Natural killer cell (primary cell): ENCODE measurements around the gene MMP21. TPM values are rescaled to one million over a fixed set of nuclear protein-coding genes. Genes with fewer than 3 reads are reported as not detected.

ENCODE experiments used
- ATAC-seq, 3 donors: fragments of 150-1000 bp in 2 of 3; fragments of 200-7000 bp in 1 of 3; cut with Tn5 transposase; 1 replicate in 1 of 3; 2 replicates in 2 of 3; pipeline ENCODE4 v1.10.0; 2021; ENCODE audit warnings: mild to moderate bottlenecking in 2 of 3, moderate library complexity in 2 of 3
- DNase-seq, 2 donors: peaks; one replicate each; pipeline versions ENCODE4 v3.0.0 to v3.0.0-alpha.2; 2013 to 2021; ENCODE audit warnings: mixed read lengths in 1 of 2
- H3K27ac ChIP-seq: one replicate; pipeline ENCODE4 v1.5.1; 2013; ENCODE audit warnings: mild to moderate bottlenecking, low read length
- H3K27me3 ChIP-seq: one replicate; pipeline ENCODE4 v1.6.1; 2013; ENCODE audit warnings: low read length; ENCODE audit not compliant: control insufficient read depth, insufficient read depth
- H3K36me3 ChIP-seq: one replicate; pipeline ENCODE4 v1.6.1; 2013; ENCODE audit warnings: low read length; ENCODE audit not compliant: control insufficient read depth, insufficient read depth
- H3K4me1 ChIP-seq: one replicate; pipeline ENCODE4 v1.6.1; 2013; ENCODE audit warnings: low read length; ENCODE audit not compliant: control insufficient read depth, insufficient read depth
- H3K4me3 ChIP-seq: one replicate; pipeline ENCODE4 v1.5.1; 2013; ENCODE audit warnings: low read length
- H3K9me3 ChIP-seq: one replicate; pipeline ENCODE4 v1.6.1; 2013; ENCODE audit warnings: low read length; ENCODE audit not compliant: control insufficient read depth, insufficient read depth
- H3K27ac Mint-ChIP-seq, 2 donors: one replicate each; pipeline ENCODE4 v1.8.0; 2022; ENCODE audit warnings: mild to moderate bottlenecking in 2 of 2, mixed read lengths in 2 of 2, moderate library complexity in 1 of 2
- H3K27me3 Mint-ChIP-seq, 2 donors: one replicate each; pipeline ENCODE4 v1.8.0; 2022; ENCODE audit warnings: low read depth in 2 of 2, mixed read lengths in 2 of 2
- H3K36me3 Mint-ChIP-seq: one replicate; pipeline ENCODE4 v1.8.0; 2022; ENCODE audit warnings: mixed read lengths
- H3K4me1 Mint-ChIP-seq, 2 donors: one replicate each; pipeline ENCODE4 v1.8.0; 2022; ENCODE audit warnings: mixed read lengths in 2 of 2
- H3K4me3 Mint-ChIP-seq: one replicate; pipeline ENCODE4 v1.8.0; 2022; ENCODE audit warnings: mild to moderate bottlenecking, moderate library complexity, mixed read lengths
- H3K9me3 Mint-ChIP-seq, 2 donors: one replicate each; pipeline ENCODE4 v1.8.0; 2022; ENCODE audit warnings: mixed read lengths in 2 of 2
- WGBS: methylation state at CpG from one replicate; pipeline ENCODE4 v1.1.7; 2013; ENCODE audit warnings: missing lambda C conversion rate; ENCODE audit not compliant: insufficient coverage; 5-methylcytosine and 5-hydroxymethylcytosine counted together
- intact Hi-C: fragments of 100-400 bp; cut with micrococcal nuclease; formaldehyde crosslinking; loops from one replicate; pipeline ENCODE4 v1.14.2; 2022
- total RNA-seq, 4 donors: library from RNA; stranded (reverse); fragments of 120-200 nt in 1 of 4; gene quantifications; one replicate each; pipeline versions ENCODE4 v1.2.3 to v1.2.4, GENCODE V29; 2013 to 2022
- TF ChIP-seq, protein P1 (sequence below): fragments of 200-600 bp; IDR thresholded peaks from one replicate; pipeline ENCODE4 v1.8.0; 2022; ENCODE audit warnings: antibody characterized with exemption

Gene MMP21
- total RNA-seq, 3 donors from 2014 or later (not counting 1 experiment from before 2014, with no cell fraction given) = 0.32 to 0.85 (median 0.35) TPM

- no peaks in the 10 kb centered on the region for H3K4me1 Mint-ChIP-seq
- peak in 1 of 2 donors; percentile 8 for DNase-seq
- Histone ChIP-seq H3K27me3 (no peaks in the 10 kb centered on the region), H3K36me3 (peaks cover 26% of the 10 kb centered on the region), H3K27ac (no peak overlapping the region), H3K4me1 (no peaks in the 10 kb centered on the region), H3K9me3 (no peaks in the 10 kb centered on the region), H3K4me3 (no peak overlapping the region)
- intact Hi-C loops = no loop called here
- no peak for ATAC-seq
- H3K9me3 Mint-ChIP-seq = no peaks in the 10 kb centered on the region
- H3K27me3 Mint-ChIP-seq = no peaks in the 10 kb centered on the region
- no peak overlapping the region for H3K4me3 Mint-ChIP-seq
- WGBS = 94% methylated on average over 3 of the region's 4 CpGs
- no peaks in the 10 kb centered on the region for H3K36me3 Mint-ChIP-seq
- TF ChIP-seq, protein P1, sequence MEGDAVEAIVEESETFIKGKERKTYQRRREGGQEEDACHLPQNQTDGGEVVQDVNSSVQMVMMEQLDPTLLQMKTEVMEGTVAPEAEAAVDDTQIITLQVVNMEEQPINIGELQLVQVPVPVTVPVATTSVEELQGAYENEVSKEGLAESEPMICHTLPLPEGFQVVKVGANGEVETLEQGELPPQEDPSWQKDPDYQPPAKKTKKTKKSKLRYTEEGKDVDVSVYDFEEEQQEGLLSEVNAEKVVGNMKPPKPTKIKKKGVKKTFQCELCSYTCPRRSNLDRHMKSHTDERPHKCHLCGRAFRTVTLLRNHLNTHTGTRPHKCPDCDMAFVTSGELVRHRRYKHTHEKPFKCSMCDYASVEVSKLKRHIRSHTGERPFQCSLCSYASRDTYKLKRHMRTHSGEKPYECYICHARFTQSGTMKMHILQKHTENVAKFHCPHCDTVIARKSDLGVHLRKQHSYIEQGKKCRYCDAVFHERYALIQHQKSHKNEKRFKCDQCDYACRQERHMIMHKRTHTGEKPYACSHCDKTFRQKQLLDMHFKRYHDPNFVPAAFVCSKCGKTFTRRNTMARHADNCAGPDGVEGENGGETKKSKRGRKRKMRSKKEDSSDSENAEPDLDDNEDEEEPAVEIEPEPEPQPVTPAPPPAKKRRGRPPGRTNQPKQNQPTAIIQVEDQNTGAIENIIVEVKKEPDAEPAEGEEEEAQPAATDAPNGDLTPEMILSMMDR = no peak
- H3K27ac Mint-ChIP-seq = no peak overlapping the region
Measured at GRCh38 chr10:125768219-125768855, 7.3 kb downstream of the MMP21 start.

GRCh38 chr10:125766511-125766910 is 9.1 kb downstream of the MMP21 start:
- ATAC-seq = no peak
- Mint-ChIP-seq H3K27ac (peak overlapping the region in 1 of 2 donors; percentile 19), H3K4me1 (no peaks in the 10 kb centered on the region), H3K27me3 (no peaks in the 10 kb centered on the region), H3K9me3 (no peaks in the 10 kb centered on the region), H3K36me3 (peaks cover 10% of the 10 kb centered on the region), H3K4me3 (no peak overlapping the region)
- no peak for DNase-seq
- Histone ChIP-seq H3K27ac (no peak overlapping the region), H3K4me3 (no peak overlapping the region), H3K36me3 (peaks cover 43% of the 10 kb centered on the region), H3K9me3 (no peaks in the 10 kb centered on the region), H3K27me3 (no peaks in the 10 kb centered on the region), H3K4me1 (no peaks in the 10 kb centered on the region)
- TF ChIP-seq, protein P1 = no peak
- intact Hi-C loops = no loop called here
- WGBS = 93% methylated on average over 3 of the region's 4 CpGs

DNA sequence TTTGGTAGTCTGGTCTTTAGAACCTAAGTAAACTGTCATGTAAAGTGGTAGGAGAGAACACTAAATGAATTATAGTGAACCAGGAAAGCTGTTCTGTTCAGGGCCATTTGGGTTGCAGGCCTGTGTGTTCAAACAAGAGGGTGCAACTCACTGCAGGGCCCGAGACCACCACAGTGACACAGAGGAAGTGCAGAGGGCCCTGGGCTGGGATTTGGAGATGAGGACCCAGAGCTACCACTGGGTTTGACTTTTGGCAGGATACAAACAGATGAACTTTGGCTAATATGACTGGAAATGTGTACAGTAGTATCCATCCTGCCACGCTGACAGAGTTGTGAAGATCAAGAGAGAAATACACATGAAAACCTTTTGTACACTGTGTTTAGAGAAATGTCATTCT is 9.8 kb downstream of the MMP21 start:
- TF ChIP-seq, protein P1 = no peak
- H3K9me3 ChIP-seq = no peaks in the 10 kb centered on the region
- 96% methylated on average over 2 of the region's 2 CpGs for WGBS
- Mint-ChIP-seq H3K27me3 (no peaks in the 10 kb centered on the region), H3K27ac (peak overlapping the region in 1 of 2 donors; percentile 19), H3K36me3 (peaks cover 14% of the 10 kb centered on the region), H3K4me3 (no peak overlapping the region), H3K4me1 (no peaks in the 10 kb centered on the region), H3K9me3 (no peaks in the 10 kb centered on the region)
- no peak overlapping the region for H3K4me3 ChIP-seq
- no peak overlapping the region for H3K27ac ChIP-seq
- H3K27me3 ChIP-seq = no peaks in the 10 kb centered on the region
- H3K4me1 ChIP-seq = no peaks in the 10 kb centered on the region
- no peak for ATAC-seq
- peaks cover 49% of the 10 kb centered on the region for H3K36me3 ChIP-seq
- no peak for DNase-seq
- intact Hi-C loops = no loop called here
